ENCODE data around the gene CLDN18. TPM values are rescaled to one million over a fixed set of nuclear protein-coding genes. Genes with fewer than 3 reads are reported as not detected.

The CLDN18 gene
- total RNA-seq, 1 experiment from 2014 or later = 0.17 TPM

DNA sequence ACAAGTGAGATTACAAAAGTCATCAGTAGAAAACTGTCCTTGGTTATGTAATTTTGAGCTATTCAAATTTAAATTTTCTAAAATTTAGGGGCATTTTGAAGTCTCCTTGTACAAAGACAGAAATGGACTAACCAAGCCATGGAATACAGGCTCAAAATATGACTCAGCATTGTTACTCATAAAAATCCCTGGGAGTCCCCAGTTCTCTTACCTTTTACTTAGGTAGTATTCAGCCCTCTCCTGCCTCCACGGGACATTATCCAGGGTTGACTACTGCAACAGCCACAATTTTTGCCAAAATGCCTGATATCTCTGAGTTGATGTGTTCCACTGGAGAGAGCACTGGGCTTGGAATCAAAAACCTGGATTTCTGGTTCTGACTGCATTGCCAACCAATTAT, 25.0 kb downstream of the CLDN18 start:
- H2AFZ ChIP-seq (ENCODE audit: low read depth, low read length, poor library complexity, severe bottlenecking) = no peak overlapping the region
- ATAC-seq (no peak), DNase-seq (ENCODE audit: low read depth, low spot score) (no peak)
- H3K9ac ChIP-seq (ENCODE audit: low read length) = no peak overlapping the region
- TF ChIP-seq TCF7L2 (IDR thresholded peaks at IDR 0.05; ENCODE audit: borderline replicate concordance, extremely low read depth, insufficient read depth, insufficient read length) = no peak
- TF ChIP-seq EGR1 (IDR thresholded peaks at IDR 0.05; ENCODE audit: low read depth) = no peak
- TF ChIP-seq SP1 (IDR thresholded peaks at IDR 0.05; ENCODE audit: low read depth) = no peak
- TF ChIP-seq CEBPB (IDR thresholded peaks at IDR 0.05; ENCODE audit: low read depth) = no peak
- TF ChIP-seq, protein P1, sequence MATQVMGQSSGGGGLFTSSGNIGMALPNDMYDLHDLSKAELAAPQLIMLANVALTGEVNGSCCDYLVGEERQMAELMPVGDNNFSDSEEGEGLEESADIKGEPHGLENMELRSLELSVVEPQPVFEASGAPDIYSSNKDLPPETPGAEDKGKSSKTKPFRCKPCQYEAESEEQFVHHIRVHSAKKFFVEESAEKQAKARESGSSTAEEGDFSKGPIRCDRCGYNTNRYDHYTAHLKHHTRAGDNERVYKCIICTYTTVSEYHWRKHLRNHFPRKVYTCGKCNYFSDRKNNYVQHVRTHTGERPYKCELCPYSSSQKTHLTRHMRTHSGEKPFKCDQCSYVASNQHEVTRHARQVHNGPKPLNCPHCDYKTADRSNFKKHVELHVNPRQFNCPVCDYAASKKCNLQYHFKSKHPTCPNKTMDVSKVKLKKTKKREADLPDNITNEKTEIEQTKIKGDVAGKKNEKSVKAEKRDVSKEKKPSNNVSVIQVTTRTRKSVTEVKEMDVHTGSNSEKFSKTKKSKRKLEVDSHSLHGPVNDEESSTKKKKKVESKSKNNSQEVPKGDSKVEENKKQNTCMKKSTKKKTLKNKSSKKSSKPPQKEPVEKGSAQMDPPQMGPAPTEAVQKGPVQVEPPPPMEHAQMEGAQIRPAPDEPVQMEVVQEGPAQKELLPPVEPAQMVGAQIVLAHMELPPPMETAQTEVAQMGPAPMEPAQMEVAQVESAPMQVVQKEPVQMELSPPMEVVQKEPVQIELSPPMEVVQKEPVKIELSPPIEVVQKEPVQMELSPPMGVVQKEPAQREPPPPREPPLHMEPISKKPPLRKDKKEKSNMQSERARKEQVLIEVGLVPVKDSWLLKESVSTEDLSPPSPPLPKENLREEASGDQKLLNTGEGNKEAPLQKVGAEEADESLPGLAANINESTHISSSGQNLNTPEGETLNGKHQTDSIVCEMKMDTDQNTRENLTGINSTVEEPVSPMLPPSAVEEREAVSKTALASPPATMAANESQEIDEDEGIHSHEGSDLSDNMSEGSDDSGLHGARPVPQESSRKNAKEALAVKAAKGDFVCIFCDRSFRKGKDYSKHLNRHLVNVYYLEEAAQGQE (IDR thresholded peaks at IDR 0.05; ENCODE audit: low read depth) = no peak
- TF ChIP-seq POLR2AphosphoS5 (IDR thresholded peaks at IDR 0.05; ENCODE audit: low read depth, low read length) = no peak
- TF ChIP-seq ZFX (IDR thresholded peaks at IDR 0.05) = no peak
- no peak for TF ChIP-seq RAD21 (IDR thresholded peaks at IDR 0.05; ENCODE audit: low read depth)
- TF ChIP-seq EZH2phosphoT487 (IDR thresholded peaks at IDR 0.05; ENCODE audit: borderline replicate concordance) = no peak
- TF ChIP-seq EZH2 (IDR thresholded peaks at IDR 0.05) = no peak
- no peak for TF ChIP-seq CBX3 (IDR thresholded peaks at IDR 0.05; ENCODE audit: low read depth)
- TF ChIP-seq ZNF274 (IDR thresholded peaks at IDR 0.05; ENCODE audit: low read depth, low read length) = no peak
- no peak overlapping the region for H3K4me3 ChIP-seq (replicated peaks in 1 of 2; ENCODE audit: low read depth in 1 of 2, low read length in 2 of 2)
- no peaks in the 10 kb centered on the region for H3K79me2 ChIP-seq (ENCODE audit: insufficient read depth, low read length)
- no peaks in the 10 kb centered on the region for H3K36me3 ChIP-seq (ENCODE audit: control insufficient read depth in 1 of 2, insufficient read depth in 2 of 2, low read length in 2 of 2)
- H3K27ac ChIP-seq (ENCODE audit: low read depth, low read length) = no peak overlapping the region
- H3K9me3 ChIP-seq (ENCODE audit: control insufficient read depth in 1 of 2, insufficient read depth in 1 of 2, low read depth in 1 of 2, low read length in 2 of 2) = no peaks in the 10 kb centered on the region
- ChIA-PET RAD21 (ENCODE audit: low non-redundant PET in 1 of 2, low total read pairs in 2 of 2, uncharacterized antibody in 2 of 2, unreplicated experiment in 2 of 2) (no interaction called here), POLR2A (no interaction called here), CTCF (no interaction called here)
- intact Hi-C loops (cut with micrococcal nuclease) = no loop called here
- peaks cover 0 to 5% of the 10 kb centered on the region in 2 experiments; a peak in 1 of 4 replicates for H3K4me1 ChIP-seq (ENCODE audit: control insufficient read depth in 1 of 2, insufficient read depth in 2 of 2, low read length in 2 of 2)
- H3K27me3 ChIP-seq (ENCODE audit: insufficient read depth, low read length) = no peaks in the 10 kb centered on the region
- BruUV-seq (replicated peaks) = no TSS peak
- H3K9me2 ChIP-seq (ENCODE audit: insufficient read depth) = no peaks in the 10 kb centered on the region
- no peak overlapping the region for H3K4me2 ChIP-seq (ENCODE audit: low read length)
- no peaks in the 10 kb centered on the region for H4K20me1 ChIP-seq (ENCODE audit: insufficient read depth)

Measured in HCT116 (cell line).